A549 (cell line): Measurements from ENCODE around the gene PRR19. TPM values are rescaled to one million over a fixed set of nuclear protein-coding genes. Genes with fewer than 3 reads are reported as not detected.

Experiments
- ATAC-seq, 2 experiments: fragments of 200-7000 bp in 1 of 2; fragments of >200 bp in 1 of 2; cut with Nextera tagmentation in 1 of 2; cut with Tn5 transposase in 1 of 2; 3 replicates each; pipeline versions ENCODE4 v1.8.0 to v1.9.1; 2018 to 2020; ENCODE audit warnings: mild to moderate bottlenecking in 1 of 2, moderate library complexity in 1 of 2
- CTCF ChIA-PET: fragments of 300-600 bp; sonication (Branson Sonifier 250); formaldehyde crosslinking; extraction: SDS; loops from one replicate; lab custom pipeline; 2021; ENCODE audit warnings: antibody characterized with exemption, inconsistent platforms; lab: Yijun Ruan, JAX
- POLR2A ChIA-PET: fragments of 350-600 bp; formaldehyde crosslinking; extraction: SDS; loops from one replicate; lab custom pipeline; 2021; ENCODE audit warnings: antibody characterized with exemption, inconsistent platforms; lab: Yijun Ruan, JAX
- DNase-seq, 2 experiments: peaks; one replicate each; pipeline versions ENCODE4 v3.0.0 to v3.0.0-alpha.2; 2011 to 2016; ENCODE audit warnings: low read depth in 1 of 2, low spot score in 1 of 2
- FAIRE-seq: peaks from 2 replicates; lab custom pipeline; 2011; peaks lifted over from hg19 to GRCh38; lab: Jason Lieb, UNC
- H3K27ac ChIP-seq, 2 experiments: fragments of >200 bp; sonication (Bioruptor Twin); formaldehyde crosslinking; 3 replicates each; pipeline ENCODE4 v1.5.1; 2016 to 2017
- H3K4me1 ChIP-seq: fragments of >200 bp; sonication (Bioruptor Twin); formaldehyde crosslinking; 3 replicates; pipeline ENCODE4 v1.6.1; 2016
- H3K4me2 ChIP-seq: fragments of >200 bp; sonication (Bioruptor Twin); formaldehyde crosslinking; 3 replicates; pipeline ENCODE4 v1.6.1; 2016
- H3K4me3 ChIP-seq: fragments of >200 bp; sonication (Bioruptor Twin); formaldehyde crosslinking; 3 replicates; pipeline ENCODE4 v1.5.1; 2016
- H3K9me3 ChIP-seq: fragments of >200 bp; sonication (Bioruptor Twin); formaldehyde crosslinking; 3 replicates; pipeline ENCODE4 v1.6.1; 2016
- BHLHE40 ChIP-seq: IDR thresholded peaks from 2 replicates; pipeline ENCODE4 v1.6.1; 2012; ENCODE audit warnings: low read depth, low read length, inconsistent platforms
- CEBPB ChIP-seq, 2 experiments: fragments of >200 bp in 1 of 2; sonication (Bioruptor Twin) in 1 of 2; formaldehyde crosslinking in 1 of 2; IDR thresholded peaks; 2 replicates each; pipeline ENCODE4 v1.6.1; 2012 to 2016
- CHD2 ChIP-seq: fragments of 150-350 bp; IDR thresholded peaks from 2 replicates; pipeline ENCODE4 v1.6.1; 2014; ENCODE audit warnings: low read length; ENCODE audit not compliant: partially characterized antibody
- EP300 ChIP-seq, 2 experiments: fragments of >200 bp; sonication (Bioruptor Twin); formaldehyde crosslinking; IDR thresholded peaks; 2 replicates in 1 of 2; 3 replicates in 1 of 2; pipeline ENCODE4 v1.6.1; 2016 to 2017
- ESRRA ChIP-seq: fragments of 150-350 bp; IDR thresholded peaks from 2 replicates; pipeline ENCODE4 v1.6.1; 2014; ENCODE audit warnings: mild to moderate bottlenecking, low read length, borderline replicate concordance
- FOSB ChIP-seq: fragments of 250-450 bp; sonication (Bioruptor Pico); IDR thresholded peaks from 2 replicates; pipeline ENCODE4 v1.5.0; 2020; ENCODE audit warnings: mild to moderate bottlenecking, moderate library complexity
- FOXS1 ChIP-seq: fragments of 250-450 bp; sonication (Bioruptor Pico); IDR thresholded peaks from 2 replicates; pipeline ENCODE4 v1.5.0; 2020; ENCODE audit warnings: mild to moderate bottlenecking, moderate library complexity
- HOXB5 ChIP-seq: fragments of 250-450 bp; sonication (Bioruptor Pico); IDR thresholded peaks from 2 replicates; pipeline ENCODE4 v1.5.0; 2020; ENCODE audit warnings: mild to moderate bottlenecking, moderate library complexity
- JUN ChIP-seq, 2 experiments: fragments of >200 bp; sonication (Bioruptor Twin); formaldehyde crosslinking; IDR thresholded peaks; 2 replicates in 1 of 2; 3 replicates in 1 of 2; pipeline ENCODE4 v1.6.1; 2016 to 2017
- MAFK ChIP-seq: fragments of 450-650 bp; IDR thresholded peaks from 2 replicates; pipeline ENCODE4 v1.6.1; 2014; ENCODE audit not compliant: partially characterized antibody
- MAZ ChIP-seq: fragments of 150-350 bp; IDR thresholded peaks from 2 replicates; pipeline ENCODE4 v1.6.1; 2014; ENCODE audit warnings: antibody characterized with exemption, low read depth, low read length, borderline replicate concordance
- MYC ChIP-seq: IDR thresholded peaks from 2 replicates; pipeline ENCODE4 v1.6.1; 2012; ENCODE audit warnings: mild to moderate bottlenecking, inconsistent platforms, low read length, improper control_type of control experiment, borderline replicate concordance
- NFE2L2 ChIP-seq: fragments of 150-350 bp; conservative IDR thresholded peaks from 2 replicates; pipeline ENCODE4 v1.6.1; 2014; ENCODE audit warnings: low read length
- NPAS2 ChIP-seq: fragments of 250-450 bp; sonication (Bioruptor Pico); IDR thresholded peaks from 2 replicates; pipeline ENCODE4 v1.8.0; 2022; ENCODE audit warnings: mild to moderate bottlenecking, moderate library complexity, borderline replicate concordance
- NR3C1 ChIP-seq: fragments of >200 bp; sonication (Bioruptor Twin); formaldehyde crosslinking; IDR thresholded peaks from 3 replicates; pipeline ENCODE4 v1.6.1; 2017
- PHF8 ChIP-seq: fragments of 200-600 bp; sonication (generic); IDR thresholded peaks from 2 replicates; pipeline ENCODE4 v1.6.1; 2016; ENCODE audit warnings: low read depth, mild to moderate bottlenecking, antibody characterized with exemption, moderate library complexity, borderline replicate concordance
- POLR2A ChIP-seq: IDR thresholded peaks from 2 replicates; pipeline ENCODE4 v1.6.1; 2012; ENCODE audit warnings: mild to moderate bottlenecking, low read length
- POLR2AphosphoS2 ChIP-seq: conservative IDR thresholded peaks from 2 replicates; pipeline ENCODE4 v1.6.1; 2012; ENCODE audit warnings: low read length, improper control_type of control experiment, inconsistent platforms
- RARB ChIP-seq: fragments of 250-450 bp; sonication (Bioruptor Pico); IDR thresholded peaks from 2 replicates; pipeline ENCODE4 v1.8.0; 2021; ENCODE audit warnings: mild to moderate bottlenecking, moderate library complexity
- RCOR1 ChIP-seq: fragments of 150-350 bp; IDR thresholded peaks from 2 replicates; pipeline ENCODE4 v1.6.1; 2014; ENCODE audit warnings: antibody characterized with exemption, low read length, low read depth
- RFX5 ChIP-seq: fragments of 450-650 bp; IDR thresholded peaks from 2 replicates; pipeline ENCODE4 v1.7.1; 2014; ENCODE audit warnings: antibody characterized with exemption, mild to moderate bottlenecking, moderate library complexity
- SMC3 ChIP-seq: fragments of >200 bp; sonication (Bioruptor Twin); formaldehyde crosslinking; IDR thresholded peaks from 3 replicates; pipeline ENCODE4 v1.6.1; 2018; ENCODE audit warnings: inconsistent platforms
- TP53 ChIP-seq: fragments of 250-450 bp; sonication (Bioruptor Pico); IDR thresholded peaks from 2 replicates; pipeline ENCODE4 v1.5.0; 2021; ENCODE audit warnings: mild to moderate bottlenecking, moderate library complexity
- ZNF302 ChIP-seq: fragments of 250-450 bp; sonication (Bioruptor Pico); IDR thresholded peaks from 2 replicates; pipeline ENCODE4 v1.9.0; 2021; ENCODE audit warnings: inconsistent platforms, mild to moderate bottlenecking, moderate library complexity
- ZSCAN20 ChIP-seq: fragments of 250-450 bp; sonication (Bioruptor Pico); IDR thresholded peaks from 2 replicates; pipeline ENCODE4 v1.8.0; 2022; ENCODE audit warnings: mild to moderate bottlenecking, moderate library complexity
- WGBS: methylation state at CpG from one replicate; pipeline ENCODE4 v1.1.6; 2017; ENCODE audit errors: missing lambda C conversion rate; 5-methylcytosine and 5-hydroxymethylcytosine counted together
- polyA plus RNA-seq, 4 experiments: library from polyadenylated mRNA; depleted of rRNA in 3 of 4; stranded (reverse); fragments of >200 nt; fragmentation: RNase III in 1 of 4; extraction: RNeasy Plus Mini Kit Qiagen cat#74134 plus additional on column Dnase treatment in 1 of 4; gene quantifications; 2 replicates in 3 of 4; 3 replicates in 1 of 4; pipeline ENCODE4 v1.2.3, GENCODE V29; 2011 to 2017
- TF ChIP-seq, protein P1 (sequence below): fragments of >200 bp; sonication (Bioruptor Twin); formaldehyde crosslinking; IDR thresholded peaks from 2 replicates; pipeline ENCODE4 v1.6.1; 2016
- TF ChIP-seq, protein P2 (sequence below): fragments of 250-450 bp; sonication (Bioruptor Pico); IDR thresholded peaks from 2 replicates; pipeline ENCODE4 v1.5.0; 2020; ENCODE audit warnings: low read depth, mild to moderate bottlenecking, moderate library complexity
- TF ChIP-seq, protein P3 (sequence below): IDR thresholded peaks from 2 replicates; pipeline ENCODE4 v1.6.1; 2012
- TF ChIP-seq, protein P4 (sequence below): fragments of >200 bp; sonication (Bioruptor Twin); formaldehyde crosslinking; IDR thresholded peaks from 3 replicates; pipeline ENCODE4 v1.5.1; 2016
- TF ChIP-seq, protein P5 (sequence below): fragments of 150-350 bp; IDR thresholded peaks from 2 replicates; pipeline ENCODE4 v1.6.1; 2014; ENCODE audit warnings: low read depth, mild to moderate bottlenecking, low read length

Gene PRR19
- polyA plus RNA-seq, 2 of the 4 experiments (the other 2 are of a cell fraction) = 1.1 to 4.5 TPM

DNA sequence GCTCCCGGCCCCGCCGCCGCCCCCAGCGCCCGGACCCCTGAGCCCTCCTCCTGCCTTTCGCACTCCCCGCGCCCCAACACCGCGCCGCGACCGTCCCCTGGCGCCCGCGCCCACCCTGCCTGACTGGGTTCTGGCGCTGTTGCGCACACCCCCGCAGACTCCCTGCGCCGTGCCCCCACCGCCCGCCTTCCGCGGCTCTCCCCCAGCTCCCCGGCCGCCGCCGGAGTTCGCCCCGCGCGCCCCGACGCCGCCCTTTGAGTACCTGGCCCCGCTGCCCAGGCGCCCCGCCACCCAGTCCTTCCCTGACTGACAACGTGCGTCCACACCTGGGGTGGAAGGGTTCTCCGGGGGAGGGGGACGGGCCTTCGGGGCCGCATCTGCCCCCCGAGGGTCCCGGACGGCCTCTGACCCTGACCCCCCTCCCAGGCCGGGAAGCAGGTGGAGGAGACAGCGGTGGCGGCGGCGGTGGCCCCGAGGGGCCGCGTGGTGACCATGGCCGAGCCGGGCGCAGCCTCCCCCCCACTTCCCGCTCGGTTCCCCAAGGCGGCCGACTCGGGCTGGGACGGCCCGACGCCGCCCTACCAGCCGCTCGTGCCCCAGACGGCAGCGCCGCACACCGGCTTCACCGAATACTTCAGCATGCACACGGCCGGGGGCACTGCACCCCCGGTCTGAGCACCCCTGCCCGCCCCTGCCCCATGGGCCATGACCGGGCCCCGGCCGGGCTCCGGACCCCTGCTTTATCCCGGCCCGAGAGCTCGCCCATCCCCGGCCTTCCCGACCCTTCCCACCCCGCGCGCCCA lies 22.1 kb downstream of the PRR19 start:
- Histone ChIP-seq H3K4me3 (peak overlapping the region; percentile 75), H3K9me3 (no peaks in the 10 kb centered on the region), H3K27ac (peak overlapping the region; percentile 71 to 78), H3K4me2 (peak overlapping the region; percentile 91)
- 74% methylated on average over 69 of the region's 92 CpGs for WGBS
- POLR2A ChIA-PET = no interaction called here
- FAIRE-seq = no peak
- no peak for DNase-seq
- TF ChIP-seq PHF8 (no peak), CEBPB (IDR thresholded peaks at IDR 0.05) (no peak), TP53 (CRISPR knock-in tag) (0 out of 2 replicates have a peak, but pooled peaks have one; percentile 49), NR3C1 (no peak), POLR2A (no peak)
- TF ChIP-seq, protein P1, sequence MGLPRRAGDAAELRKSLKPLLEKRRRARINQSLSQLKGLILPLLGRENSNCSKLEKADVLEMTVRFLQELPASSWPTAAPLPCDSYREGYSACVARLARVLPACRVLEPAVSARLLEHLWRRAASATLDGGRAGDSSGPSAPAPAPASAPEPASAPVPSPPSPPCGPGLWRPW = no peak
- TF ChIP-seq, all 56 proteins: peak for 1
- CTCF ChIA-PET = interaction anchor here (0.9 to 6.3 kb wide), 13 partner anchors 9 to 289 kb away, joined by 3 to 39 read pairs (median 6); partner anchors contain the start of genes GSK3A, POU2F2 and TMEM145
- peak; percentile 1 to 2; a peak in 1 of 6 replicates for ATAC-seq
- H3K4me1 ChIP-seq = peaks cover 19% of the 10 kb centered on the region; the same call in 2 of the 3 replicates

DNA sequence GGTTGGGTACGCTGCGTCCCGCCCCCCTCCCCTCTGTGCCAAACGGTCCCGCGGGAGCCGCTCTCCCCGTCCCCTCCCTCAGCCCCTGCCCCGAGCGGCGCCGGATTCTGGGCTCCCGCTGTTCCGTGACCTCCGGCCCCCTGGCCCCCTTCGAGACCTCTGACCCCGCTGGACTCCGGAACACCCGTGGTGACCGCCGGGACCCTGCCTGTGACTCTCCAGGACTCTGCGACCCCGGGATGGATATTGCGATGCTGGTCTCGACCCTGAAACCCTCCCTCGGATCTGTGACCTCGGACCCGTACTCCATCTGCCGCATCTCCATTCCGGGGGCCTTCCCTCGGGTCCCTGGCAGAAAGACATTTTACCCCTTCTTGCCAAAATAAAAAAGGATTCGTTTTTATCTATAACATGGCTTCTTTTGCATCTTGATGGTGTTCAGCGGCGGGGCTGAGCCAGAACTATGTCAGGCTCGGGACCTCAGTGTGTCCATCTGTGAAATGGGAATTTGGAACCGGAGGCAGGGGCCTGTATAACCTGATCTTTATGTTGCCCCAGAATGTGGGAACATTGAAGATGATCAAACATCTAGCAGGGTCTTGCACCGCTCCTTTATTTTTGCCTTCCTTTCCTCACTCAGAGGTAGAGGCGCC lies 22.8 kb downstream of the PRR19 start:
- 5% methylated on average over 28 of the region's 38 CpGs for WGBS
- Histone ChIP-seq H3K4me1 (peaks cover 19% of the 10 kb centered on the region; the same call in 2 of the 3 replicates), H3K27ac (peak overlapping the region; percentile 71 to 78), H3K9me3 (no peaks in the 10 kb centered on the region), H3K4me3 (peak overlapping the region; percentile 75), H3K4me2 (peak overlapping the region; percentile 91)
- ChIA-PET POLR2A (no interaction called here), CTCF (interaction anchor here (2.0 to 6.3 kb wide), 2 partner anchors 45 to 79 kb away, joined by 6 to 39 read pairs; no protein-coding TSS in a partner anchor)
- DNase-seq (no peak), ATAC-seq (no peak; a peak in 2 of 6 replicates), FAIRE-seq (no peak)
- TF ChIP-seq RCOR1 = peak; percentile 84; the same call in 1 of the 2 replicates
- TF ChIP-seq, protein P2, sequence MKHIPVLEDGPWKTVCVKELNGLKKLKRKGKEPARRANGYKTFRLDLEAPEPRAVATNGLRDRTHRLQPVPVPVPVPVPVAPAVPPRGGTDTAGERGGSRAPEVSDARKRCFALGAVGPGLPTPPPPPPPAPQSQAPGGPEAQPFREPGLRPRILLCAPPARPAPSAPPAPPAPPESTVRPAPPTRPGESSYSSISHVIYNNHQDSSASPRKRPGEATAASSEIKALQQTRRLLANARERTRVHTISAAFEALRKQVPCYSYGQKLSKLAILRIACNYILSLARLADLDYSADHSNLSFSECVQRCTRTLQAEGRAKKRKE (CRISPR knock-in tag) = no peak
- no peak for TF ChIP-seq FOSB
- TF ChIP-seq POLR2AphosphoS2 = no peak
- TF ChIP-seq CEBPB (IDR thresholded peaks at IDR 0.05) = 0 out of 4 replicates have a peak, but pooled peaks of 1 of the 2 experiments have one; percentile 50
- no peak for TF ChIP-seq NPAS2 (CRISPR knock-in tag)
- no peak for TF ChIP-seq HOXB5 (CRISPR knock-in tag)
- TF ChIP-seq MYC = no peak
- TF ChIP-seq RARB (CRISPR knock-in tag) = no peak
- TF ChIP-seq NFE2L2 = no peak
- TF ChIP-seq, protein P3, sequence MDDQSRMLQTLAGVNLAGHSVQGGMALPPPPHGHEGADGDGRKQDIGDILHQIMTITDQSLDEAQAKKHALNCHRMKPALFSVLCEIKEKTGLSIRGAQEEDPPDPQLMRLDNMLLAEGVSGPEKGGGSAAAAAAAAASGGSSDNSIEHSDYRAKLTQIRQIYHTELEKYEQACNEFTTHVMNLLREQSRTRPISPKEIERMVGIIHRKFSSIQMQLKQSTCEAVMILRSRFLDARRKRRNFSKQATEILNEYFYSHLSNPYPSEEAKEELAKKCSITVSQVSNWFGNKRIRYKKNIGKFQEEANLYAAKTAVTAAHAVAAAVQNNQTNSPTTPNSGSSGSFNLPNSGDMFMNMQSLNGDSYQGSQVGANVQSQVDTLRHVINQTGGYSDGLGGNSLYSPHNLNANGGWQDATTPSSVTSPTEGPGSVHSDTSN = no peak
- no peak for TF ChIP-seq MAFK
- no peak; the same call in 2 of the 3 replicates for TF ChIP-seq SMC3
- no peak for TF ChIP-seq FOXS1 (CRISPR knock-in tag)
- no peak for TF ChIP-seq CHD2
- TF ChIP-seq, protein P1 = no peak
- peak; percentile 62; the same call in 1 of the 2 replicates for TF ChIP-seq ESRRA
- TF ChIP-seq EP300 (IDR thresholded peaks at IDR 0.05) = no peak
- TF ChIP-seq, protein P4, sequence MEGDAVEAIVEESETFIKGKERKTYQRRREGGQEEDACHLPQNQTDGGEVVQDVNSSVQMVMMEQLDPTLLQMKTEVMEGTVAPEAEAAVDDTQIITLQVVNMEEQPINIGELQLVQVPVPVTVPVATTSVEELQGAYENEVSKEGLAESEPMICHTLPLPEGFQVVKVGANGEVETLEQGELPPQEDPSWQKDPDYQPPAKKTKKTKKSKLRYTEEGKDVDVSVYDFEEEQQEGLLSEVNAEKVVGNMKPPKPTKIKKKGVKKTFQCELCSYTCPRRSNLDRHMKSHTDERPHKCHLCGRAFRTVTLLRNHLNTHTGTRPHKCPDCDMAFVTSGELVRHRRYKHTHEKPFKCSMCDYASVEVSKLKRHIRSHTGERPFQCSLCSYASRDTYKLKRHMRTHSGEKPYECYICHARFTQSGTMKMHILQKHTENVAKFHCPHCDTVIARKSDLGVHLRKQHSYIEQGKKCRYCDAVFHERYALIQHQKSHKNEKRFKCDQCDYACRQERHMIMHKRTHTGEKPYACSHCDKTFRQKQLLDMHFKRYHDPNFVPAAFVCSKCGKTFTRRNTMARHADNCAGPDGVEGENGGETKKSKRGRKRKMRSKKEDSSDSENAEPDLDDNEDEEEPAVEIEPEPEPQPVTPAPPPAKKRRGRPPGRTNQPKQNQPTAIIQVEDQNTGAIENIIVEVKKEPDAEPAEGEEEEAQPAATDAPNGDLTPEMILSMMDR = peak; percentile 100
- TF ChIP-seq BHLHE40 = 0 out of 2 replicates have a peak, but pooled peaks have one; percentile 5
- no peak for TF ChIP-seq ZNF302 (CRISPR knock-in tag)
- TF ChIP-seq MAZ = no peak
- no peak for TF ChIP-seq JUN (IDR thresholded peaks at IDR 0.05)
- TF ChIP-seq RFX5 = no peak
- TF ChIP-seq ZSCAN20 = no peak
- TF ChIP-seq, protein P5, sequence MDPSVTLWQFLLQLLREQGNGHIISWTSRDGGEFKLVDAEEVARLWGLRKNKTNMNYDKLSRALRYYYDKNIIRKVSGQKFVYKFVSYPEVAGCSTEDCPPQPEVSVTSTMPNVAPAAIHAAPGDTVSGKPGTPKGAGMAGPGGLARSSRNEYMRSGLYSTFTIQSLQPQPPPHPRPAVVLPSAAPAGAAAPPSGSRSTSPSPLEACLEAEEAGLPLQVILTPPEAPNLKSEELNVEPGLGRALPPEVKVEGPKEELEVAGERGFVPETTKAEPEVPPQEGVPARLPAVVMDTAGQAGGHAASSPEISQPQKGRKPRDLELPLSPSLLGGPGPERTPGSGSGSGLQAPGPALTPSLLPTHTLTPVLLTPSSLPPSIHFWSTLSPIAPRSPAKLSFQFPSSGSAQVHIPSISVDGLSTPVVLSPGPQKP = no peak
